ENCODE results near the gene EPS15. TPM values are rescaled to one million over a fixed set of nuclear protein-coding genes. Genes with fewer than 3 reads are reported as not detected.
"Not testable (repeated sequence)": the region's sequence is repeated elsewhere in the genome, so short reads cannot be mapped to it uniquely, and the experiment has no call there.

The EPS15 gene
- total and polyA plus RNA-seq, 9 donors = 21.6 to 35.7 (median 29.4) TPM

DNA sequence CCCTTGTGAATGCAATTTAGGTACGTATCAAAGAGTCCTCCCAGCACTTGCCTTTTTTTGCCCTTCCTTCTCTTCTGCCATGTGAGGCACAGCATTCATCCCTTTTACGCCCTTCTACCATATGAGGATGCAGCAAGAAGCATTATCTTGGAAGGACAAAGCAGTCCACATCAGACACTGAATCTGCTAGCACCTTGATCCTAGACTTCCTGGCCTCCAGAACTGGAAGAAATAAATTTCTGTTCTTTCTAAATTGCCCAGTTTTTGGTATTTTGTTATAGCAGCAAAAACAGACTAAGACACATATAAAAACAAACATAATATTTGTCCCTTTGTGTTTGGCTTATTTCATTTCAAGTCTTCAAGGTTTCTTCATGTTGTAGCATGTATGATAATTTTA, 20.1 kb downstream of the EPS15 start:
- no peaks in the 10 kb centered on the region for H3K4me1 ChIP-seq (ENCODE audit: control insufficient read depth, insufficient read depth, low read length)
- 92% methylated on average over 2 of the region's 2 CpGs for WGBS (ENCODE audit: insufficient coverage)
- H3K4me3 ChIP-seq (ENCODE audit: low read length) = no peak overlapping the region
- no peaks in the 10 kb centered on the region for H3K27me3 ChIP-seq (ENCODE audit: control insufficient read depth, insufficient read depth, low read length)
- no peak for DNase-seq
- H3K27ac ChIP-seq (ENCODE audit: low read length) = no peak overlapping the region
- H3K9me3 ChIP-seq (replicated peaks; ENCODE audit: control insufficient read depth, low read depth, low read length) = no peaks in the 10 kb centered on the region
- H3K36me3 ChIP-seq (ENCODE audit: control insufficient read depth, insufficient read depth, low read length) = peaks cover 6% of the 10 kb centered on the region

- DNase-seq = no peak
- 92% methylated on average over 4 of the region's 5 CpGs for WGBS (ENCODE audit: insufficient coverage)
- Histone ChIP-seq H3K9me3 (replicated peaks; ENCODE audit: control insufficient read depth, low read depth, low read length) (no peaks in the 10 kb centered on the region), H3K27ac (ENCODE audit: low read length) (no peak overlapping the region), H3K4me3 (ENCODE audit: low read length) (no peak overlapping the region), H3K36me3 (ENCODE audit: control insufficient read depth, insufficient read depth, low read length) (peaks cover 5% of the 10 kb centered on the region), H3K27me3 (ENCODE audit: control insufficient read depth, insufficient read depth, low read length) (no peaks in the 10 kb centered on the region), H3K4me1 (ENCODE audit: control insufficient read depth, insufficient read depth, low read length) (no peaks in the 10 kb centered on the region)
These were observed 21.7 kb downstream of the EPS15 start for GRCh38 chr1:51497340-51497739.

DNA sequence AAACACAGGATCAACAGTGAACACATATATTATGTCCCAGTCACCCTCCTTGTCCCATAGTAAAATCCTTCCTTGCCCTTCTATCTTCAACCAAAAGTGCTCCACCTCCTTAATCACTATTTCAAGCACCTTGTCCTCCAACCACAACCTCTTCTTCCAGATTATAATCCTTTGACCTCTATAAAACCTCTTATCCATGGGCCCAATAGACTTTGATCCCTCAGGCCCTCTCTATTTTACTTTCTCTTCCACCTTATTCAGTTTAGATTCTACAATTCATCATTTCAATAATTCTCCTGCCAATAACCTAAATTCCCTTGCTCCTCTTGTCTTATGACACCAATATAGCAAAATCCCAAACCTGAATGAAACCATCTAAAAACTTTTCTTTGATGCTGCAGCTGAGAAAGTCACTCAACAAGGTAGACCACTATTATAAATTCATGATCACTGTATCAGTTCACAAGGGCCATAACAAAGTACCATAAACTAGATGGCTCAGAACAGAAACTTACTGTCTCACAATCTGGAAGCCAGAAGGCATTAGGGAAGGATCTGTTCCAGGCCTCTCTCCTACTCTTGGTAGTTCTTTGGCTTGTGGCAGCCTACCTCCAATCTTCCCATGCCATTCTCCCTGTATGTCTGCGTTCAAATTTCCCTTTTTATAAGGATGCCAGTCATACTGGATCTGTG, 24.8 kb downstream of the EPS15 start:
- DNase-seq = no peak
- 100% methylated on average over 1 of the region's 1 CpG for WGBS (ENCODE audit: insufficient coverage)
- no peaks in the 10 kb centered on the region for H3K4me1 ChIP-seq (ENCODE audit: control insufficient read depth, insufficient read depth, low read length)
- no peaks in the 10 kb centered on the region for H3K36me3 ChIP-seq (ENCODE audit: control insufficient read depth, insufficient read depth, low read length)
- no peaks in the 10 kb centered on the region for H3K27me3 ChIP-seq (ENCODE audit: control insufficient read depth, insufficient read depth, low read length)
- no peak overlapping the region for H3K27ac ChIP-seq (ENCODE audit: low read length)
- H3K4me3 ChIP-seq (ENCODE audit: low read length) = no peak overlapping the region
- H3K9me3 ChIP-seq (replicated peaks; ENCODE audit: control insufficient read depth, low read depth, low read length) = no peaks in the 10 kb centered on the region

GRCh38 chr1:51491166-51491981, 27.7 kb downstream of the EPS15 start:
- Histone ChIP-seq H3K27me3 (ENCODE audit: control insufficient read depth, insufficient read depth, low read length) (no peaks in the 10 kb centered on the region), H3K4me3 (ENCODE audit: low read length) (no peak overlapping the region), H3K36me3 (ENCODE audit: control insufficient read depth, insufficient read depth, low read length) (no peaks in the 10 kb centered on the region), H3K27ac (ENCODE audit: low read length) (no peak overlapping the region), H3K4me1 (ENCODE audit: control insufficient read depth, insufficient read depth, low read length) (no peaks in the 10 kb centered on the region), H3K9me3 (replicated peaks; ENCODE audit: control insufficient read depth, low read depth, low read length) (no peaks in the 10 kb centered on the region)
- no peak for DNase-seq
- 86% methylated on average over 1 of the region's 4 CpGs for WGBS (ENCODE audit: insufficient coverage)

DNA sequence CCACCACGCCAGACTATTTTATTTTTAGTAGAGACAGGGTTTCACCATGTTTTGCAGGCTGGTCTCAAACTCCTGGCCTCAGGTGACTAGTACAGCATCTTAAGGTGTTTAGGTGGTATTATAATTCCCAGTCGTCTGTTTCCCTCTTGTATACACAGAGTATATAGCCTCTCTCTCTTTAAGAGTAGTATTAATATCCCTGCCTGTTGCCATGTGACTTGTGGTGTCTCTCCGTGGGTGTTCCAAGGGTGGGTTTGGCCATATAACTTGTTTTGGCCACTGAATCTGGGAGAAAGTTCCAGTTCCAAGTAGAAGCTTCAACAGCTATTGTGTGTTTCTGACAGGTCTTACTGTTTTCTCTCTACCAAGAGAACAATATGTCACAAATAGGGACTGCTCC, 29.6 kb downstream of the EPS15 start:
- Histone ChIP-seq H3K4me3 (ENCODE audit: low read length) (no peak overlapping the region), H3K4me1 (ENCODE audit: control insufficient read depth, insufficient read depth, low read length) (no peaks in the 10 kb centered on the region), H3K27ac (ENCODE audit: low read length) (no peak overlapping the region), H3K27me3 (ENCODE audit: control insufficient read depth, insufficient read depth, low read length) (no peaks in the 10 kb centered on the region), H3K36me3 (ENCODE audit: control insufficient read depth, insufficient read depth, low read length) (no peaks in the 10 kb centered on the region), H3K9me3 (replicated peaks; ENCODE audit: control insufficient read depth, low read depth, low read length) (no peaks in the 10 kb centered on the region)
- DNase-seq = no peak
- WGBS (ENCODE audit: insufficient coverage) = no CpG with 5 or more reads among the region's 3 CpGs

DNA sequence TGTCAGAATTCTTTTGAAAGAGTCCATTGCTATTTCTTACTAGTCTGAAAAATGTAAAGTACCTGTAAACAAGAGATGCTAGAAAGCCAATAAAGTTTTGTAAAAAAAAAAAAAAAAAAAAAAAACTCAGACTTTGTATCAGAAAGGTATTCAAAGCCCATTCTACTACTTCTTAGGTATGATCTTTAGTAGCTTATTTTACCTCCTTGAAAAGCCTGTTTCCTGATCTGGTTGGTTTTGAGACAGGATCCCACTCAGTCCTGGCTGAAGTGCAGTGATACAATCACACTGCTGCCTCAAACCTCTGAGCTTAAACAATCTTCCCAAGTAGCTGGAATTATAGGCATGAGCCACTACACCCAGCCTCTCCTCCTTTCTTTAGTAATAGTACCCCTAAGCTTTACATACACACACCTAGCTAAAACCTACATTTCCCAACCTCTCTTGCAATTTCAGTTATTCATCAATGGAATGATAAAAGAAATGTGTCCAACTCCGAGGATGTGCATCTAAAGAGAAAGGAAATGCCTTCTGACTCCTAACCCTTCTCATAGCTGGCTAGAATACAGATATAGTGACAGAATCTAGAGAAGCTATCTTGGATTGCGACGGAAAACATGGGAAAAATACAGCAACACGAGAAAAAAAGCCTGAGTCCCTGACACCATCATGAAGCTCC, 30.6 kb downstream of the EPS15 start:
- H3K4me3 ChIP-seq (ENCODE audit: low read length) = no peak overlapping the region
- WGBS (ENCODE audit: insufficient coverage) = no CpG with 5 or more reads among the region's 4 CpGs
- H3K9me3 ChIP-seq (replicated peaks; ENCODE audit: control insufficient read depth, low read depth, low read length) = no peaks in the 10 kb centered on the region
- H3K27me3 ChIP-seq (ENCODE audit: control insufficient read depth, insufficient read depth, low read length) = no peaks in the 10 kb centered on the region
- no peaks in the 10 kb centered on the region for H3K4me1 ChIP-seq (ENCODE audit: control insufficient read depth, insufficient read depth, low read length)
- no peak for DNase-seq
- no peaks in the 10 kb centered on the region for H3K36me3 ChIP-seq (ENCODE audit: control insufficient read depth, insufficient read depth, low read length)
- H3K27ac ChIP-seq (ENCODE audit: low read length) = no peak overlapping the region

- Histone ChIP-seq H3K4me1 (ENCODE audit: control insufficient read depth, insufficient read depth, low read length) (no peaks in the 10 kb centered on the region), H3K27me3 (ENCODE audit: control insufficient read depth, insufficient read depth, low read length) (no peaks in the 10 kb centered on the region), H3K9me3 (replicated peaks; ENCODE audit: control insufficient read depth, low read depth, low read length) (no peaks in the 10 kb centered on the region), H3K36me3 (ENCODE audit: control insufficient read depth, insufficient read depth, low read length) (no peaks in the 10 kb centered on the region), H3K27ac (ENCODE audit: low read length) (no peak overlapping the region), H3K4me3 (ENCODE audit: low read length) (no peak overlapping the region)
- WGBS (ENCODE audit: insufficient coverage) = no CpG with 5 or more reads among the region's 1 CpG
- no peak for DNase-seq
These were observed 31.4 kb downstream of the EPS15 start for GRCh38 chr1:51487628-51488027.

- H3K4me1 ChIP-seq (ENCODE audit: control insufficient read depth, insufficient read depth, low read length) = no peaks in the 10 kb centered on the region
- no peaks in the 10 kb centered on the region for H3K27me3 ChIP-seq (ENCODE audit: control insufficient read depth, insufficient read depth, low read length)
- DNase-seq = no peak
These were observed 34.5 kb downstream of the EPS15 start for GRCh38 chr1:51484591-51484990.

GRCh38 chr1:51482881-51483280, 36.2 kb downstream of the EPS15 start:
- Histone ChIP-seq H3K4me1 (ENCODE audit: control insufficient read depth, insufficient read depth, low read length) (no peaks in the 10 kb centered on the region), H3K4me3 (ENCODE audit: low read length) (no peak overlapping the region), H3K36me3 (ENCODE audit: control insufficient read depth, insufficient read depth, low read length) (peaks cover 4% of the 10 kb centered on the region), H3K27me3 (ENCODE audit: control insufficient read depth, insufficient read depth, low read length) (no peaks in the 10 kb centered on the region), H3K9me3 (replicated peaks; ENCODE audit: control insufficient read depth, low read depth, low read length) (peaks cover 2% of the 10 kb centered on the region), H3K27ac (ENCODE audit: low read length) (no peak overlapping the region)
- WGBS (ENCODE audit: insufficient coverage) = 80% methylated on average over 2 of the region's 4 CpGs
- no peak for DNase-seq

More at GRCh38 chr1:51484591-51484990, 34.5 kb downstream of the EPS15 start:
- Histone ChIP-seq H3K4me3 (ENCODE audit: low read length) (no peak overlapping the region), H3K36me3 (ENCODE audit: control insufficient read depth, insufficient read depth, low read length) (no peaks in the 10 kb centered on the region), H3K9me3 (replicated peaks; ENCODE audit: control insufficient read depth, low read depth, low read length) (no peaks in the 10 kb centered on the region), H3K27ac (ENCODE audit: low read length) (no peak overlapping the region)

DNA sequence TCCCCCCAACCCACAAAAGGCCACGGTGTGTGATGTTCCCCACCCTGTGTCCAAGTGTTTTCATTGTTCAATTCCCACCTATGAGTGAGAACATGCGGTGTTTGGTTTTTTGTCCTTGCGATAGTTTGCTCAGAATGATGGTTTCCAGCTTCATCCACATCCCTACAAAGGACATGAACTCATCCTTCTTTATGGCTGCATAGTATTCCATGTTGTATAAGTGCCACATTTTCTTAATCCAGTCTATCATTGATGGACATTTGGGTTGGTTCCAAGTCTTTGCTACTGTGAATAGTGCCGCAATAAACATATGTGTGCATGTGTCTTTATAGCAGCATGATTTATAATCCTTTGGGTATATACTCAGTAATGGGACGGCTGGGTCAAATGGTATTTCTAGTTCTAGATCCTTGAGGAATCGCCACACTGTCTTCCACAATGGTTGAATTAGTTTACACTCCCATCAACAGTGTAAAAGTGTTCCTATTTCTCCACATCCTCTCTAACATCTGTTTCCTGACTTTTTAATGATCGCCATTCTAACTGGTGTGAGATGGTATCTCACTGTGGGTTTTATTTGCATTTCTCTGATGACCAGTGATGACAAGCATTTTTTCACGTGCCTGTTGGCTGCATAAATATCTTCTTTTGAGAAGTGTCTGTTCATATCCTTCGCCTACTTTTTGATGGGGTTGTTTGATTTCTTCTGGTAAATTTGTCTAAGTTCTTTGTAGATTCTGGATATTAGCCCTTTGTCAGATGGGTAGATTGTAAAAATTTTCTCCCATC, 44.0 kb downstream of the EPS15 start:
- DNase-seq = not testable (repeated sequence)
- WGBS (ENCODE audit: insufficient coverage) = no CpG with 5 or more reads among the region's 9 CpGs

More for the DNA sequence above, 44.0 kb downstream of the EPS15 start:
- H3K36me3 ChIP-seq (ENCODE audit: control insufficient read depth, insufficient read depth, low read length); H3K9me3 ChIP-seq (replicated peaks; ENCODE audit: control insufficient read depth, low read depth, low read length); H3K4me3 ChIP-seq (ENCODE audit: low read length); H3K27ac ChIP-seq (ENCODE audit: low read length); H3K27me3 ChIP-seq (ENCODE audit: control insufficient read depth, insufficient read depth, low read length); H3K4me1 ChIP-seq (ENCODE audit: control insufficient read depth, insufficient read depth, low read length): not testable (repeated sequence)
